A549 treated with CpdA at 1 μM for 4 hours (cell line): ENCODE results near the gene POU2AF2. TPM values are rescaled to one million over a fixed set of nuclear protein-coding genes. Genes with fewer than 3 reads are reported as not detected.

Experiments
- total RNA-seq: library from RNA; stranded (reverse); fragments of 200-300 nt; extraction: Qiagen RNA extraction; gene quantifications from 5 replicates; pipeline ENCODE4 v1.2.3, GENCODE V29; 2022; ENCODE audit warnings: low read depth

POU2AF2 gene
- total RNA-seq, result not detected in 5 replicates

GRCh38 chr11:111245425-111245824 is at the start of gene POU2AF2:
POU2AF2 (plus strand) TSS chr11:111245725; CDS start chr11:111245854, 129 bp downstream.

DNA sequence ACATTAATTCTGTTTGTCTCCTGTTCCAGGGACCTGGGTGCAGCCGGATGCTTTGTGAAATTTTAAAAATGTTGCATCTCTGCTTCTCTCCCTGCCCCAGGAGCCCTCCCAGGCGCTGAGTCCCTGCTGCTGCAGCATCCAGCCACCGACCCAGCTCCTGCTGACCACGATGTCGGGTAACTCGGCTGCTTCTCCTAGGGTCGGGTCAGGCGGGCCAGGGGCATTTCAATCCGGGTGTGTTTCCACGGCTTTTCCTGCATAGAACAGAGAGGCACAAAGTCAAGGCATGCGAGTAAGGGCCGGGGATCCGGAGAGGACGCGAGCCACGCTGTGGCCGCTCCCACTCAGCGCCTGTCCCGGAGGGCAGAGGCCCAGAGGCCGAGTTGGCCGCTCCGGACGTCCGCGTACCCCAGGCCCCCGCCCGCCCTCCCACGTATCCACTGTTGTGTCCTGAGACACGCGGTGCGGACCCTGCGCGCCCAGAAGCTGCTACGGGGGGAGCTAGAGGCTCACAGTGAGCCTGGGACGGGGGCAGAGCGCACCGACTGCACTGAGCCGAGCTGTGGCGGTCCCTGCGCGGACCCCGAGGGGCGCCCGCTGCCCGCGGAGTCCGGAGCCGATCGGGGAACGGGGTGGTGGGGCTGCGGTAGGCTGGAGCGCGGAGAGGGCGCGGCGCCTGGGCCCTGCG is 53.0 kb downstream of the POU2AF2 start, which contains the start of gene POU2AF3:
Gene POU2AF3 (plus strand): TSS at position 134 of the 688 bp plus-strand sequence. CDS start 36 bp downstream, at position 170.

Other genes starting within 250 kb of the POU2AF2 start
- gene POU2AF3, start 52.8 kb downstream of the POU2AF2 start, total RNA-seq, result 0.37 to 0.86 TPM (median 0.61 TPM) in 5 replicates
- not detected in 5 replicates for gene POU2AF1, start 133.6 kb downstream of the POU2AF2 start, total RNA-seq